Stimulated activated naive B cell treated with anti-CD40 and anti-IgM and Interleukin-4, amounts not matched to agents 10 μg/mL and 1 μg/mL and 100 μg/mL, for 72 hours (primary cell): ENCODE results near the gene HSPG2.
"Not testable (repeated sequence)": the region's sequence is repeated elsewhere in the genome, so short reads cannot be mapped to it uniquely, and the experiment has no call there.

Experiments
- ATAC-seq, 2 donors: fragments of 150-1000 bp; cut with Tn5 transposase; replicated peaks; 2 replicates each; pipeline ENCODE4 v1.10.0; 2021; ENCODE audit warnings: moderate library complexity in 1 of 2
- DNase-seq: peaks from one replicate; pipeline ENCODE4 v3.0.0; 2021
- H3K27ac Mint-ChIP-seq: one replicate; pipeline ENCODE4 v1.8.0; 2022; ENCODE audit warnings: mild to moderate bottlenecking, mixed read lengths
- H3K27me3 Mint-ChIP-seq, 2 donors: one replicate each; pipeline ENCODE4 v1.8.0; 2022; ENCODE audit warnings: mixed read lengths in 2 of 2
- H3K36me3 Mint-ChIP-seq, 2 donors: one replicate each; pipeline ENCODE4 v1.8.0; 2022; ENCODE audit warnings: mixed read lengths in 2 of 2, mild to moderate bottlenecking in 1 of 2
- H3K4me1 Mint-ChIP-seq, 2 donors: one replicate each; pipeline ENCODE4 v1.8.0; 2022; ENCODE audit warnings: mixed read lengths in 2 of 2, mild to moderate bottlenecking in 1 of 2
- H3K4me3 Mint-ChIP-seq, 2 donors: one replicate each; pipeline ENCODE4 v1.8.0; 2022; ENCODE audit warnings: mild to moderate bottlenecking in 2 of 2, mixed read lengths in 2 of 2, moderate library complexity in 1 of 2
- H3K9me3 Mint-ChIP-seq, 2 donors: one replicate each; pipeline ENCODE4 v1.8.0; 2022; ENCODE audit warnings: mixed read lengths in 2 of 2, mild to moderate bottlenecking in 1 of 2

Gene HSPG2

DNA sequence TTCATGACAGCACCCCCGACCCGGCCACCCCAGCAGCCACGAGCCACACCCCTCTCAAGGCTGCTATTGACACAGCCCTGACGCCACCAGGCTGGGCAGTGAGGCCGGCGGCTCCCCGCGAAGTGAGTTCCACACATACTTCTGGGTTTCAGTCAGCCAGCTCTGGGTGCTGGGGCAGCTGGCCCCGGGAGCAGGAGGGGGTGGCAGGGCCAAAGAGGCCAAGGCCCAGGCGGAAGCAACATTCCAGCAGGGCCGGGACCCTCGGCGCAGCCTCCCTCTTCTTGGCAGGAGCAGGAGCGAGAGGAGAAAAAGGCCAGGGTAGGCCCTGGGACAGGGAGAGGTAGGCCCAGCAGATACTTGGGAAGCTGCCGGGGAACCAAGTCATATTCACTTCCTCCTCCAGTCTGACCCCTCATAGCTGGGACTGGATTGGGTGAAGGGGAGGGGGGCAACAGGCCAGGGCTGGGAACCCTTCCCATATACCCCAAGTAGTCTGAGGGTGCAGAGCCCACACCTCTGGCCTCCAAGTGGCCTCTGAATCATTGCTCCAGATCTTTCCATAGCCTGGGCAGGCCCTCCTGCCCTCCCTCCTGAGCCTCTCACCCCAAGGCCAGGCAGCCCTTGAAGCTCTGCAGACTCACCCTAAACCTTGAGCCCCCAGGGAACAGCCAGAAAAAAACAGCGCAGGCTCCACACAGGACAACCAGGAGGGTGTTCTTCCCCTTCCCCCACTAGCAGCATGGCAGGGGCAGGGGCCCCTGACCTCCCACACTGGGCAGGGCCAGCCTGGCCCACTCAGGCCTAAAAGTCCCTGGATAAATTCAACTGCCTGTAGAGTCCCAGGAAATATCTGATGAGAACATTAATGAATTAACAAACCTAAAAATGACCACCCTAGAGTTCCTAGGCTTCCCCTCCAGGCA lies 5.7 kb downstream of the HSPG2 start:
- H3K36me3 Mint-ChIP-seq: no peaks in the 10 kb centered on the region
- peaks cover 8 to 17% of the 10 kb centered on the region in 2 donors for H3K4me1 Mint-ChIP-seq
- peaks cover 38 to 39% of the 10 kb centered on the region in 2 donors for H3K27me3 Mint-ChIP-seq
- DNase-seq (no peak), ATAC-seq (no peak)
- H3K27ac Mint-ChIP-seq: no peak overlapping the region
- no peaks in the 10 kb centered on the region for H3K9me3 Mint-ChIP-seq
- no peak overlapping the region for H3K4me3 Mint-ChIP-seq

GRCh38 chr1:21930629-21931170 lies 6.4 kb downstream of the HSPG2 start:
- DNase-seq (no peak), ATAC-seq (no peak)
- no peak overlapping the region for H3K27ac Mint-ChIP-seq
- H3K9me3 Mint-ChIP-seq: no peaks in the 10 kb centered on the region
- peaks cover 31 to 35% of the 10 kb centered on the region in 2 donors for H3K27me3 Mint-ChIP-seq
- H3K4me1 Mint-ChIP-seq: peaks cover 8 to 16% of the 10 kb centered on the region in 2 donors
- H3K4me3 Mint-ChIP-seq: no peak overlapping the region
- no peaks in the 10 kb centered on the region for H3K36me3 Mint-ChIP-seq

GRCh38 chr1:21930080-21930571 lies 7.0 kb downstream of the HSPG2 start:
- Mint-ChIP-seq H3K4me1 (peaks cover 4 to 12% of the 10 kb centered on the region in 2 donors), H3K4me3 (no peak overlapping the region), H3K9me3 (no peaks in the 10 kb centered on the region), H3K27me3 (peaks cover 26 to 30% of the 10 kb centered on the region in 2 donors), H3K36me3 (no peaks in the 10 kb centered on the region), H3K27ac (no peak overlapping the region)
- no peak for DNase-seq
- no peak for ATAC-seq

GRCh38 chr1:21927533-21928237 lies 9.4 kb downstream of the HSPG2 start:
- ATAC-seq: no peak
- peaks cover 2 to 6% of the 10 kb centered on the region in 2 donors for H3K4me1 Mint-ChIP-seq
- H3K27ac Mint-ChIP-seq: no peak overlapping the region
- no peaks in the 10 kb centered on the region for H3K9me3 Mint-ChIP-seq
- peaks cover 12 to 16% of the 10 kb centered on the region in 2 donors for H3K27me3 Mint-ChIP-seq
- H3K36me3 Mint-ChIP-seq: no peaks in the 10 kb centered on the region
- DNase-seq: no peak
- no peak overlapping the region for H3K4me3 Mint-ChIP-seq

DNA sequence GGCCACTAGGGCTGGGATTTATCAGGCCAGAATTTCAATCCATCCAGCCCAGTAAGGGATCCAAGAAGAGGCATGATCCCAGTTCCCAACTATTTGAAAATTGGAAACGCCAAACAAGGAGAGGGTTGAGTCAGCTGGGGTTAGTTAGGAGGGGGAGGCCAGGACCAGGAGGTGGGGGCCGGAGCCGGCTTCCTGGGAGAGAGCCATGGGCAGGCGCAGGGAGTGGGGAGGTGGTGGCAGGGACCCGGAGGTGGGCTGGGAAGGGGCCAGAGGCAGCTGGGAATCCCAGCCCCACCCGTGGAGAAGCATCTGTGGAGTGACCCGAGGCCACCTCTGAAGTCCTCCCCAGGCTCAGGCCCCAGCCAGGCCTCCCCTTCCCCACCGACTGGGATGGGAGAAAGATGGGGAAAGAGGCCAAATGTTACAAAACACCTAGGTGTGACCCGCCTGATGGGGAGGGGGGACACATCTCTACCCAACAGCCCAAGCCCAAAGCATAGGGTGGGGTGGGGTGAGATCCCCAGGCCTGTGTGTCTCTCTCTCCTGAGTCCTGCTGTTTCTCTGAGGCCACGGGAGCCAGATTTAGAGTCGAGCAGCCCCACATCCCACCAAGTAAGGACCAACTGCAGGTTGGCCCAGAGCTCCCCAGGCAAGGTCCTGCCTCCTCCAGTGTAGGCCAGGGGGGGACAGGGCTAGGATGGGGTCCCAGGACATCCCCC lies 10.1 kb downstream of the HSPG2 start:
- Mint-ChIP-seq H3K36me3 (no peaks in the 10 kb centered on the region), H3K9me3 (no peaks in the 10 kb centered on the region), H3K4me1 (peaks cover 2 to 6% of the 10 kb centered on the region in 2 donors), H3K27me3 (peaks cover 6 to 11% of the 10 kb centered on the region in 2 donors), H3K27ac (no peak overlapping the region), H3K4me3 (no peak overlapping the region)
- no peak for ATAC-seq
- no peak for DNase-seq

GRCh38 chr1:21926065-21926464 lies 11.0 kb downstream of the HSPG2 start:
- Mint-ChIP-seq H3K27me3 (peaks cover 6 to 10% of the 10 kb centered on the region in 2 donors), H3K27ac (no peak overlapping the region), H3K36me3 (no peaks in the 10 kb centered on the region)

DNA sequence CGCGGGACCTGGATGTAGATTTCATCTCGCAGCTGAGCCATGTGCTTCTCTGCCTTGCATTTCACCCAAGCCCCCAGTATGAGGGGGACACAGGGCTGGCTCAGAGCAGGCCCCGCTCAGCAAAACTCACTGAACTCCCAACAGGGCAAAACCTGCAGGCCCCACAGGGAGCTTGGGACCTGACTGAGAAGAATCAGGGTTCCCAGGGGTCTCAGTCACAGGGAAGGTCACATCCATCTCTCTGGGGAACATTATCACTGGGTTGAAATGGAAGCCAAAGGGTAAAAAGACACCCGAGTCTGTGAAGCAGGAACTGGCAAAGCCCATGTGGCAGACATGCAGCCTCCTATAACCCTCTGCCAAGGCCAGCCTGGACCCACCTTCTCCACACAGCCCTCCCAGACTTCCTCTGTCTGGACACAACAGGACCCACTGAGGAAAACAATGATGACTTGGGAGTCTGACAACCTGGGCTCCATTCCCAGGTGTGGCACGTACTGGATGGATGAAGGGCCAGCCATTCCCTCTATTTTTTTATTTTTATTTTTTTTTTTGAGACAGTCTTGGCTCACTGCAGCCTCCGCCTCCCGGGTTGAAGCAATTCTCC lies 11.7 kb downstream of the HSPG2 start:
- DNase-seq: no peak
- H3K27ac Mint-ChIP-seq: no peak overlapping the region
- H3K9me3 Mint-ChIP-seq: no peaks in the 10 kb centered on the region
- H3K4me1 Mint-ChIP-seq: peaks cover 2 to 6% of the 10 kb centered on the region in 2 donors
- H3K27me3 Mint-ChIP-seq: peaks cover 6 to 10% of the 10 kb centered on the region in 2 donors
- peaks cover 0 to 2% of the 10 kb centered on the region in 2 donors for H3K36me3 Mint-ChIP-seq
- no peak for ATAC-seq
- H3K4me3 Mint-ChIP-seq: no peak overlapping the region

More at GRCh38 chr1:21926065-21926464, 11.0 kb downstream of the HSPG2 start:
- Mint-ChIP-seq H3K4me3 (no peak overlapping the region), H3K4me1 (peaks cover 2 to 6% of the 10 kb centered on the region in 2 donors), H3K9me3 (no peaks in the 10 kb centered on the region)
- ATAC-seq (no peak), DNase-seq (no peak)

DNA sequence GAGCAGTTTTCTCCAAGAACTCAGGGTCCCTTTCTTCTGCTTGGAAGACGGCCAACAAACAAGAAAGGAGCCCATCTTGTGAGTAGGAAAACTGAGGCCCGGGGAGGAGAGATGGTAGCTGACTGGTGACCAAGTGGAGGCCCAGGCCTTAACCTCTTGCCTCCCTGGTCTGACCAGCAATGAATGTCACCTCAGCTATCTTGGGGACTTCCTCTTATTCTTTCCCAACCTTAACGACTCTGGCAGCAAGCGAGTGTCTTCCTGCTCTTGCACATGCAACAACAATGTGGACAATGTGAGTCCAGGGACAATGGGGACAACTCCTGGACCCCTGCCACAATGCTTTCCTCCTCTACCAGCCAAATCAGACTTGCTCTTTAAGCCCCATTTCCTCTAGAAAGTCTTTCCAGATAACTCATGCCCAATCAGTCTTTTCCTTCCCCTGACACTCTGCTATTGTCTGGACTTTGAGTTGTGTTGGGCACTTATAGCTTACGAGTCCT lies 12.6 kb downstream of the HSPG2 start:
- no peaks in the 10 kb centered on the region for H3K9me3 Mint-ChIP-seq
- no peak for DNase-seq
- H3K36me3 Mint-ChIP-seq: peaks cover 0 to 2% of the 10 kb centered on the region in 2 donors
- H3K27ac Mint-ChIP-seq: no peak overlapping the region
- no peak overlapping the region for H3K4me3 Mint-ChIP-seq
- peaks cover 2 to 6% of the 10 kb centered on the region in 2 donors for H3K4me1 Mint-ChIP-seq
- H3K27me3 Mint-ChIP-seq: peaks cover under 1 to 2% of the 10 kb centered on the region in 2 donors
- no peak for ATAC-seq

DNA sequence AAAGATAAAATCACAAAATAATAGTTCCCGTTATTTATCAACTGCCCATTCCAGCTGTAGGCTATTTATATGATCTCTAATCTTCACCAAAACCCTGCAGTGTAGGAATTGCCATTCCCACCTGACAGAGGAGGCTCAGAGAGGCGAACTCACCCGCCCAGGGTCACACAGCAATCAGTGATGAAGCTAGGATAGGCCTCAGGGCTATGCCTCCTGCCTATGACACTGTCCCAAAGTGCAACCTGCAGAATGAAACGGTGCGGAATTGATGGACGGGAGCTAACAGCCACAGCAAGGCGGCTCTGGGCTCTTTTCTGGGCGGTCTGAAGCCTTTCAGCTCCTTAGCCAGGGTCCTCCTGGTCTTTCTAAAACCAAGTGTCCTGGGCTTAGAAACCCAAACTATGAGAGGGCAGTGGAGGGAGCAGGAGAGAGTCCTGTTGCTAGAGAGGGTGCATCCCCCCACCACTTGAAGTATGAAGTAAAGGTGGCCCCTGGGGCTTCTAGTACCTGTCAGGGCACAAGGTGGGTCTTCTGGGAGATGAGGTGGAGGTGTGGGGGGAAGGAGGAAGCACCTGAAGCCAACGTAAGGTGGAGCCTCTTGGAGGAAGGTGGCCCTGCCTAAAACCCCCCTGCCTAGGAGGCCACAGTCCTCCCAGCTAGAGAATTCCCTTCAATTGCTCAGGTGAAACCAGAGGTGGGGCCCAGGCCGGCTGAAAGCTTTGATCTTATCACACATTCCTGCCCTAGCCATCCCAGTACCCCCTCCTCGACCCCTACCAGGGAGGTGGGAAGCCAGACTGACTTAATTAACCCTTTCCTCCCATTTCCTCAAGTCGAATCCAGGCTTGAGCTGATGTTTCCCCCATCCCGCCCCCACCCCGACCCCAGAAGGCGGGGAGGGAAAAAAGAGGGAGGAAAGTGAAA lies 14.8 kb downstream of the HSPG2 start:
- no peak for DNase-seq
- no peaks in the 10 kb centered on the region for H3K27me3 Mint-ChIP-seq
- peaks cover 0 to 2% of the 10 kb centered on the region in 2 donors for H3K36me3 Mint-ChIP-seq
- no peak overlapping the region for H3K27ac Mint-ChIP-seq
- H3K4me3 Mint-ChIP-seq: no peak overlapping the region
- no peaks in the 10 kb centered on the region for H3K9me3 Mint-ChIP-seq
- H3K4me1 Mint-ChIP-seq: peaks cover 2 to 6% of the 10 kb centered on the region in 2 donors
- ATAC-seq: no peak

GRCh38 chr1:21921100-21921875 lies 15.8 kb downstream of the HSPG2 start:
- peaks cover 2 to 4% of the 10 kb centered on the region in 2 donors for H3K4me1 Mint-ChIP-seq
- H3K27me3 Mint-ChIP-seq: no peaks in the 10 kb centered on the region
- no peak overlapping the region for H3K27ac Mint-ChIP-seq
- H3K36me3 Mint-ChIP-seq: peaks cover 0 to 2% of the 10 kb centered on the region in 2 donors
- ATAC-seq (no peak), DNase-seq (no peak)
- H3K9me3 Mint-ChIP-seq: no peaks in the 10 kb centered on the region
- no peak overlapping the region for H3K4me3 Mint-ChIP-seq

- H3K27me3 Mint-ChIP-seq: no peaks in the 10 kb centered on the region
- no peaks in the 10 kb centered on the region for H3K4me1 Mint-ChIP-seq
- H3K27ac Mint-ChIP-seq: no peak overlapping the region
- H3K4me3 Mint-ChIP-seq: no peak overlapping the region
- DNase-seq (no peak), ATAC-seq (no peak)
- H3K9me3 Mint-ChIP-seq: no peaks in the 10 kb centered on the region
- peaks cover 0 to 2% of the 10 kb centered on the region in 2 donors for H3K36me3 Mint-ChIP-seq
Measured at GRCh38 chr1:21919520-21919919, 17.6 kb downstream of the HSPG2 start.

- not testable (repeated sequence) for H3K4me3 Mint-ChIP-seq, H3K27ac Mint-ChIP-seq, H3K36me3 Mint-ChIP-seq, ATAC-seq, H3K27me3 Mint-ChIP-seq, DNase-seq, H3K9me3 Mint-ChIP-seq, H3K4me1 Mint-ChIP-seq
Measured at GRCh38 chr1:21917239-21917631, 19.9 kb downstream of the HSPG2 start.
